GM19438 (cell line): ENCODE data around the gene RCAN2.
"Not testable (repeated sequence)": the region's sequence is repeated elsewhere in the genome, so short reads cannot be mapped to it uniquely, and the experiment has no call there.

Experiments
- ATAC-seq: cut with Tn5 transposase; IDR thresholded peaks from one replicate; pipeline ENCODE4 v1.9.1; 2021; ENCODE audit warnings: low read depth; ENCODE audit not compliant: unreplicated experiment

The RCAN2 gene

GRCh38 chr6:46443623-46444022, 47.6 kb downstream of the RCAN2 start:
- ATAC-seq = no peak

GRCh38 chr6:46440641-46441040, 50.6 kb downstream of the RCAN2 start:
- no peak for ATAC-seq

GRCh38 chr6:46440141-46440540, 51.1 kb downstream of the RCAN2 start:
- ATAC-seq = no peak

GRCh38 chr6:46438245-46438644, 53.0 kb downstream of the RCAN2 start:
- ATAC-seq = no peak

- ATAC-seq = no peak
These were observed 53.5 kb downstream of the RCAN2 start for GRCh38 chr6:46437671-46438221.

- ATAC-seq = no peak
These were observed 68.6 kb downstream of the RCAN2 start for GRCh38 chr6:46422619-46423018.

- ATAC-seq = no peak
These were observed 69.3 kb downstream of the RCAN2 start for GRCh38 chr6:46421939-46422338.

GRCh38 chr6:46420921-46421638, 70.2 kb downstream of the RCAN2 start:
- ATAC-seq = no peak

GRCh38 chr6:46419576-46420002, 71.7 kb downstream of the RCAN2 start:
- no peak for ATAC-seq

- no peak for ATAC-seq
These were observed 76.9 kb downstream of the RCAN2 start for GRCh38 chr6:46414398-46414797.

GRCh38 chr6:46412662-46413061, 78.6 kb downstream of the RCAN2 start:
- no peak for ATAC-seq

GRCh38 chr6:46411456-46412197, 79.6 kb downstream of the RCAN2 start:
- ATAC-seq = no peak

GRCh38 chr6:46410334-46410953, 80.8 kb downstream of the RCAN2 start:
- no peak for ATAC-seq

GRCh38 chr6:46407776-46408530, 83.3 kb downstream of the RCAN2 start:
- no peak for ATAC-seq

GRCh38 chr6:46407246-46407645, 84.0 kb downstream of the RCAN2 start:
- no peak for ATAC-seq

- not testable (repeated sequence) for ATAC-seq
These were observed 85.5 kb downstream of the RCAN2 start for GRCh38 chr6:46405620-46406180.

GRCh38 chr6:46400898-46401297, 90.4 kb downstream of the RCAN2 start:
- no peak for ATAC-seq

- ATAC-seq = no peak
These were observed 95.7 kb downstream of the RCAN2 start for GRCh38 chr6:46395530-46395929.

GRCh38 chr6:46393940-46394337, 97.3 kb downstream of the RCAN2 start:
- ATAC-seq = no peak
